Islet precursor cell (in vitro differentiated cells): ENCODE measurements around the gene FARP2.
A peak's percentile ranks its signal among the peaks of the same experiment; 100 is the strongest.
"Not testable (repeated sequence)": the region's sequence is repeated elsewhere in the genome, so short reads cannot be mapped to it uniquely, and the experiment has no call there.

Experiments
- DNase-seq: peaks from one replicate; pipeline ENCODE4 v3.0.0-alpha.2; 2018

Gene FARP2

DNA sequence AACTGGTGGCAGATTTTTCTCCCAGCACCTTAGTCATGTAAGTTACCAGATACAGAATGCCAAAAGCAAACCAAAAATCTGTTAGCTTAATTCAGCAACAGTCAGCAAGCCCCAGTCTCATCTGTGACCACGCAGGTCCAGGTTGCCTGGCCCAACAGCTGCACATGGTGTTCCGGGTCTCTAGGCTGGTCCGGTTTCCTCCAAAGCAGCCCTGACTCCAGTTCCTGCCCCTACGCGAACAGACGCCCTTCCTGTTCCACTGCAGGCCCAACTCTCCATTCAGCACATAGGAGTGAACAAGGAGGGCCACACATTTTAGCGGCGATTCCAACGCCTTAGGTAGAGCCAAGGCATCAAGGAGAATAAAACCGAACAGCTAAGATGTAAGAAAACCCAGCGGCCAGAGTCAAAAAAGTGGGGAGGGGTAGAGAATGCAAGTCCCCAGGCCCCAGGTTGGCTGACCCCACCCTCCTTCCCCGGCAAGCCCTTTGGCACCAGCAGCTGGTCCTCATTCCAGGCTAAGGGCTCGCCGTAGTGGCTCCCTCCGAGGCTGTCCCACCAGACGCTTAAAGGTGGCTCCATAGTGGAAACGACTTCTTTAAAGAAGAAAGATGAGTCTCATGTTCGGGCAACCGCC is 150.8 kb downstream of the FARP2 start:
- no peak for DNase-seq

DNA sequence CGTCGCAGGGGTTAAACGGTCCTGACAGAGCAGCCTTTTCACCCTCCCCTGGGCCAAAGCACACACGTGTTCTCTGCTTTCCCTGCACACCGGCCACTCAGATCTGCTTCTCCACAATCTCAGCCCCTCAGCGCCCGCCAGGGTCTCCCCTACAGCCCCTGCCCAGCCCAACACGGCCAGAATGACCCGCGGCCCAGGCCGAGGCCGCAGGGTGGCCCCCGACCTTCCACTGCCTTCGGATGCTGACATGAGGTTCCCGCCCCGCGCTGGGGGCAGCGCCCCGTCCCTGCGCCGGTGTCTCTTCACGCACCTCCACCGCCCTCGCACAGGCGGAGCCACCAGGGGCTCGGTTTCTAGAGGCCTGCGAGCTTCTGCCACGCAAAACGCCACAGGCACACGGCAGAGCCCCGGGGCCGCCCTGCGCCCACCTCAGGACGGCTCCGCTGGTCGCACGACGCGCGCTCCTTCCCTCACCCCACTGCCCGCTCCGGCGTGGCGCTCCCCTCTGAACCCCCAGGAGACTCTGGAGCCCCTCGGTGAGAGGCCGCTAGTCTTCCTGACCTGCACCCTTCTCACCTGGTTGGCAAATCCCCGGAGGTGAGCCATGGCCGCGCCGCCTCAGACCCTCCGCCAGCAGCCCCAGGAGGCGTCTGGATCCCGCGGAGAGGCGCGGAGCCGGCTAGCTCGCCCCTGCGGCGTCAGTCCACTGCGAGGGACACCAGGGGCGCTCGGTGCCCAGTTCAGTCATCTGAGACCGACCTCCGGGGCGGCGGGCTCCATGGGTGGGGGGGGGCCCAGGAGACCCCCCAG is 151.6 kb downstream of the FARP2 start:
- peak; percentile 86 for DNase-seq

- DNase-seq: peak; percentile 99
Observed at GRCh38 chr2:241508240-241509154, 152.4 kb downstream of the FARP2 start, which contains the start of gene STK25. Gene STK25, minus strand, starts transcription at chr2:241508584. Its CDS starts 549 bp downstream, at chr2:241508035.

DNA sequence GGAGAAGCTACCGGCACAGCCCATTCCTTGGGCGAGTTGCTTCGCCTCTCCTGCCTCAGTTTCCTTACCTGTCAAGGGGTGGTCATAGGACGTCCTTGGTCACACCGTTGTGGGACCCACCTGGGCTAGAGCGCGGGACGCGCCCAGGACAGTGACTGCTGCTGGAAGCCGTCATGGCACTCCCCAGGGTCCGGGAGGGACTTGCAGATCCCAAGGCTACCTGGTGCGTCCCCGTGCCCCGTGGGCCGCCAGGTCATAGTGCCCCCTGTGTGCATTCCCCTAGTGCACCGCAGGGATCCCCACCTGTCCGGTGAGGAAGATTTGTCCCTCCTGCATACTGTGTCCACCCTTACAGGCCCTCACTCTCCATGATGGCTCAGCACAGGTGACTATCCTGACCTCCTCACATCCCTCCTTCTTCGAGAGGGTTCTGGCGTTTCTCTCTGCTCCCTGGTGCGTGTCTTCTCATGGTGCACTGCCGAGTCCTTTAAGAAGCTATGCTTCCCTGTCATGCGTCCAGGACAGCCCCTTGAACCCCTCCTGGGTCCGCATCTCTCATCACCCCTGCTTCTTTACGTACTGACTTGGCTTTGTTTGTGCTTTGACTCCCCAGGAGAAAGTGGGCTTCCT is 153.2 kb downstream of the FARP2 start:
- no peak for DNase-seq

DNA sequence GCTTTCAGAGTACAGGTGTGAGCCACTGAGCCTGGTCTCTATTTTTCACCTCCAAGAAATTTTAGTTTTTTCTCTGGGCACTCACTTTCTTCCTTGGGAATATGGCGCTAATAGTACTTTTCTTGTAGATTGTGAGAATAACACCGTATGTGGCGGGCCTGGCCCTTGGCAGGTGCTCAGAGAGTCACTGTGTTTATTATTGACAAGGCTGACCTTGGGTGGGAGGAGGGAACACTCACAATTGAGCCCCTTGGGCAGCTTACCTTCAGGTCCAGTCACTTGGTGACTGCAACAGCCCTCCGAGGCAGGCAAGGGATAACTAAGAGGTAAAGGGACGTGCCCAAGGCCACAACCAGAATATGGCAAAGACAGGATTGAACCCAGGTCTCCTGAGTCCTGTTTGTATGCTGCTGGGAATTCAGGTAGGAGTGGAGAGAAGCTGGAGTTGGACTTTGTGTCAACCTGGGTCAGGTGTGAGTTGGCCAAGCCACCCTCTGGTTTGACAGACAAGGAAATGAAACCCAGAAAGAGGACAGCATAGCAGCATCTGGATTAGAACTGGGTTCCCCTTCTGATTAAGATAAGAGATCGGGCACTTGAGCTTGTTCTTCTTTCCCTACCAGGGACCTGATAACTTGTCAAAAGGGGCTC is 155.1 kb downstream of the FARP2 start:
- no peak for DNase-seq

- DNase-seq: no peak
Observed at GRCh38 chr2:241514553-241514952, 158.5 kb downstream of the FARP2 start.

DNA sequence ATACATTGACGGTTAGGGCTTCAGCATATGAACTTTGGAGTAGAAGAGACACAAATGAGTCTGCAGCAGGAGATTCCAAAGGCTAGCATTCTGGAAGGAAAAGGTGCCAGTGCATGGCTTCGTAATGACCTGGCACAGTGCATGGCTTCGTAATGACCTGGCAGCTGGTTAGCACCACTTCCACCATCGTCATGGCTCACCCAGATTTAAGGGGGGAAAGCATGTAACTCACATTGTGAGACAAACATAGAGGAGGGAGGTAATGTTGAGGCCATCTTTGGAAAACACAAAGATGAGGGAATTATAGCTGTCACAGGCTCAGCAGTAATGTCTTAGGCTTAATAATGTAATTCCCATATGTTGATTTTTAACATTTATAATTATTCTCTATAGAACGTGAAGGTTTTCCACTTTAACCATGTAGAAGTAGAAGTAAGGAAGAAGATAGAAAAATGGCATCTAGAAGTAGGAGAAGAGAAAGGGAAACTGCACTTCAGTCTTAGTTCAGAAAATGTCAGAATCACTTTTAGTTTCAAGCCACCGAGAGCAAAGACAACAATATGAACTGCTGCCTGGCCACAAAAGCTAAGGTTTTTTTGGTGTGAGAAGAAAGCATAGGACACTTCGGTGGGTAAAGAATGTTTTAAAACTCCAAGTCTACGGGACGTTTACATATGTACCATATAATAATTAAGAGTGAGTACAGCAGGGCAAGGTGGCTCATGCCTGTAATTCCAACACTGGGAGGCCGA is 159.1 kb downstream of the FARP2 start:
- DNase-seq: no peak

- DNase-seq: no peak
Observed at GRCh38 chr2:241516520-241516965, 160.5 kb downstream of the FARP2 start.

DNA sequence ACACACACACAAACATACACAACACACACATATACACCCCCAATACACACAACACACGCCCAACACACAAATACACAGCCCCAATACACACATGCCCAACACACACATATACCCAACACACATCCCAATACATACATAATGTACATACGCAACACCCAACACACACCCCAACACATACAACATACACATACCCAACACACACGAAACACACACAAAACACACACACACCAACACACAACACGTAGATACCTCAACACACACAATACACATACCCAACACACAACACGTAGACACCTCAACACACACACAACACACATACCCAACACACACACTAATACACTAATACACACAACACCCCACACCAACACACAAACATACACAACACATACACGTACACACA is 161.2 kb downstream of the FARP2 start:
- DNase-seq: no peak

DNA sequence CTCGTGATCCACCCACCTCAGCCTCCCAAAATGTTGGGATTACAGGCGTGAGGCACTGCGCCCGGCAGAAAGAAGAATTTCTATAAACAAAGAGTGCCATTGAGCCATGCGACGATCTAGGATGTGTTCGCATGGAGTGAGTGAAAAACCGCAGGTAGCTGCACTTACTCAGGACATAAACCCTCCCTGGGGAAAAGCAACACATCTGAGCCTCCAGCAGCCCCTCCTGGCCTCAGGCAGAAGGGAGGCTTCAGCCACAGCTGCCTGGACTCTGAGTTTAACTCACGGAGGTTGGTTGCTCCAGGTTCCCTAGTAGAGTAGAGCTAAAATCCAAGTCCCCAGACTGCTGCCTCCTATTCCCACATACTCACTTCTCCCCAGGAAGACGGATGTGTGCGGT is 163.6 kb downstream of the FARP2 start:
- no peak for DNase-seq

DNA sequence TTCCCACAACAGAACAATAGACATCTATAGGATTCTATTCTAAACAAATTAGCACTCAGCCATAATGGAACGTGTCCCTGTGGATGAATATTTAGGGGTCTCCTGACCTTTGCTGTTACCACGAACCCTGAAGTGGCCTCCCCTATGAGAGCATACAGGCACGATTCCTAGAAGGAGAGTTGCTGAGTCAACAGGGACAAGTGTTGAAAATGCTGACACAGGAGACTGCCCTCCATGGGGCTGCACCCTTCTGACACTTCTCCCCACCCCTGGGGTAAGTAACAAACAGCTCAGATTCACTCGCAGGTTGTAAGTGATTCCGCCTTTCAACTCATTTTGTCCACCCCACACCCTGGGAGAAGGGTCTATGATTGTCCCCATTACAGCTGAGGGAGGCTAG is 166.4 kb downstream of the FARP2 start:
- no peak for DNase-seq

- DNase-seq: not testable (repeated sequence)
Observed at GRCh38 chr2:241525818-241526780, 170.0 kb downstream of the FARP2 start.

- no peak for DNase-seq
Observed at GRCh38 chr2:241530571-241530970, 174.5 kb downstream of the FARP2 start.

GRCh38 chr2:241531161-241531722 is 175.2 kb downstream of the FARP2 start:
- no peak for DNase-seq

- no peak for DNase-seq
Observed at GRCh38 chr2:241532168-241532567, 176.1 kb downstream of the FARP2 start.

DNA sequence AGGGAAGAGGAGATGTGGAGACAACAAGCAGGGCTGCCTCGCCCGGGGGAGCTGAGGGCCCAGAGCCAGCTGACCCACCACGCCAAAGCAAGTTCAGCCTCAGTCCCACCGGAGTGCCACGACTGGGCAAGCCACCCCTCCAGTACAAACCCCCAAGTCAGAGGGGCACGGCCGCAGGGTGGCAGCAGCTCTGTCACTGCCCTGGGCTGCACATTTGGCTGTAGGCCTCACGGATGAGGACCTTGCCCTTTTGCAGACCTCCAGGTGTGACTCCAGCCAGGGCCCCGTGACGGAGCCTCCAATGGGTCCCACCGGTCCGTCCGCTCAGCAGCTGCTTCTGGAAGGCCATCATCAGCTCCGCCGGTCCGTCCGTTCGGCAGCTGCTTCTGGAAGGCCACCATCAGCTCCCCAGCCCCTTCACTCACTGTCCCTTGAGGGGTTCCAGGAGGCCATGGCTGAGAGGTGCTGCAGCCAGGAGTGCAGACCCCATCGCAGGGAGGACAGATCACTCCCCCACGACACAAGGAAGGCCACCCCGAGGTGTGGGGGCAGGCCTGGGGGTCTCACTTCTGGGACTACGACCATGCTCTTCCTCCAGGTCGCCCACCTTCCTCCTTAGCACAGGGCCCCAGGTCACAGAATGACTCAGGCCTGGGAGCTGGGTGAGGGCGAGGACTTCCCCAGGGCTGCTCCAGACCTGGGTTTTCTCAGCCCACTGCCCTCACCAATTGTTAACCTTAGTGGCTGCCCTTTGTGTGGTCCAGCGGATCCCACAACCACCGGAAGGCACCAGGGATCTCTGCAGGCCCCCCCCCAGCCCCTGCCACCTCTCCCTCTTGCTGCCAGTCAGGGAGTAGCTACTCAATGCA is 176.9 kb downstream of the FARP2 start:
- no peak for DNase-seq

GRCh38 chr2:241534293-241534692 is 178.2 kb downstream of the FARP2 start:
- DNase-seq: no peak

DNA sequence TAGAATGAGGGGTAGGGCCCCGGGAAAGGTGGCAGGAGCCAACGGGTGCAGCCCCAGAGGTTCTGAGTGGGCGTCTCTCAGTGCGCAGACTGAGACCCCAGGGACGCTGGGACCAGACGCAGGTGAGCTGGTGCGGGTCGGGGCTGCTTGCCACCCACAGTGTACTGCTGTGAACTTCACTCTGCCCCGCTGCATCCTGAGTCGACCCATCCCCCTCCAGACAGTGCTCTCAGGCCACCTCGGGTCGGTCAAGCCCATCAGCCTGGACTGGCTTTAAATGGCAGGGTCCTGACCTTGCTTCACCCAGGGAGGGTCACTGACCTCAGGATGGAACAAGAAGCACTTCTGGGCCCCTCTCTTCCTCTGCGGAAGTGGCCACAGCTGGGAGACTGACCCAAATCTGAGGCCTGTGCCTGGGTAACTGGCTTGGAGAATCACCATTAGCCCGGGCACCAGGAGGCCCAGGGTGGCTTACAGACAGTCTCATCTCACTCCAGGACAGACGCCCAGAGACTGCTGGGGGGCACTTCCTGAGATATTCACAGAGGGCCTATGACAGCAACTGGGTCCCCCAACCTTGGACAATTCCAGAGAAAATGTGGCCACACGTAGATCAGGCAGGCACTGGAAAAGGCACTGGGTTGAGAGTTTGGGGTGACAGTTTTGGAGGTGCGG is 178.8 kb downstream of the FARP2 start:
- no peak for DNase-seq
